H9 (cell line): Measurements from ENCODE around the gene NSD1. TPM values are rescaled to one million over a fixed set of nuclear protein-coding genes. Genes with fewer than 3 reads are reported as not detected.
A peak's percentile ranks its signal among the peaks of the same experiment; 100 is the strongest.

Experiments
- DNase-seq: peaks from one replicate; pipeline ENCODE4 v3.0.0-alpha.2; 2017
- H2AFZ ChIP-seq: one replicate; pipeline ENCODE4 v1.6.1; 2013; ENCODE audit warnings: mild to moderate bottlenecking, low read length, control low read depth, moderate library complexity
- H2AK5ac ChIP-seq: 2 replicates; pipeline ENCODE4 v1.6.1; 2013; ENCODE audit warnings: low read length, control low read depth, mixed read lengths; ENCODE audit not compliant: insufficient read length
- H2BK120ac ChIP-seq: one replicate; pipeline ENCODE4 v1.6.1; 2013; ENCODE audit warnings: low read depth, mild to moderate bottlenecking, low read length, control low read depth, inconsistent platforms; ENCODE audit not compliant: poor library complexity, severe bottlenecking
- H2BK12ac ChIP-seq: 2 replicates; pipeline ENCODE4 v1.6.1; 2013; ENCODE audit warnings: low read length, control low read depth, mixed read lengths, low read depth; ENCODE audit not compliant: insufficient read length
- H2BK15ac ChIP-seq: 2 replicates; pipeline ENCODE4 v1.6.1; 2013; ENCODE audit warnings: low read depth, low read length, control low read depth
- H2BK20ac ChIP-seq: one replicate; pipeline ENCODE4 v1.6.1; 2013; ENCODE audit warnings: low read depth, mild to moderate bottlenecking, low read length, control low read depth, inconsistent platforms; ENCODE audit not compliant: poor library complexity, severe bottlenecking
- H2BK5ac ChIP-seq: 2 replicates; pipeline ENCODE4 v1.6.1; 2013; ENCODE audit warnings: low read length, control low read depth, mixed read lengths; ENCODE audit not compliant: insufficient read length
- H3K14ac ChIP-seq: 2 replicates; pipeline ENCODE4 v1.6.1; 2013; ENCODE audit warnings: low read length, control low read depth; ENCODE audit not compliant: insufficient read depth
- H3K18ac ChIP-seq: 2 replicates; pipeline ENCODE4 v1.6.1; 2013; ENCODE audit warnings: low read depth, mild to moderate bottlenecking, mixed read lengths, low read length, control low read depth; ENCODE audit not compliant: insufficient read length
- H3K23ac ChIP-seq: 2 replicates; pipeline ENCODE4 v1.6.1; 2013; ENCODE audit warnings: low read length, control low read depth, mixed read lengths, low read depth; ENCODE audit not compliant: insufficient read length
- H3K23me2 ChIP-seq: 2 replicates; pipeline ENCODE4 v1.6.1; 2013; ENCODE audit warnings: low read depth, mild to moderate bottlenecking, mixed read lengths, low read length, control low read depth; ENCODE audit not compliant: insufficient read length, poor library complexity, severe bottlenecking
- H3K27ac ChIP-seq: 2 replicates; pipeline ENCODE4 v1.5.1; 2013; ENCODE audit warnings: low read length, control low read depth, mixed read lengths, low read depth; ENCODE audit not compliant: insufficient read length
- H3K27me3 ChIP-seq: 2 replicates; pipeline ENCODE4 v1.6.1; 2013; ENCODE audit warnings: low read length, control low read depth, inconsistent platforms; ENCODE audit not compliant: insufficient read depth
- H3K4ac ChIP-seq: 2 replicates; pipeline ENCODE4 v1.6.1; 2013; ENCODE audit warnings: low read depth, mild to moderate bottlenecking, control low read depth, inconsistent platforms, low read length, moderate library complexity
- H3K4me1 ChIP-seq: 2 replicates; pipeline ENCODE4 v1.6.1; 2013; ENCODE audit warnings: low read length, control low read depth, inconsistent platforms; ENCODE audit not compliant: insufficient read depth
- H3K4me2 ChIP-seq: 2 replicates; pipeline ENCODE4 v1.6.1; 2013; ENCODE audit warnings: low read length, control low read depth, mixed read lengths; ENCODE audit not compliant: insufficient read length, insufficient read depth
- H3K56ac ChIP-seq: 2 replicates; pipeline ENCODE4 v1.6.1; 2013; ENCODE audit warnings: low read depth, mild to moderate bottlenecking, mixed read lengths, low read length, control low read depth; ENCODE audit not compliant: insufficient read length
- H3K79me1 ChIP-seq: 2 replicates; pipeline ENCODE4 v1.6.1; 2013; ENCODE audit warnings: low read depth, mild to moderate bottlenecking, moderate library complexity, low read length, control low read depth, inconsistent platforms; ENCODE audit not compliant: insufficient read depth, poor library complexity, severe bottlenecking
- H3K79me2 ChIP-seq: 2 replicates; pipeline ENCODE4 v1.6.1; 2013; ENCODE audit warnings: low read length, control low read depth, inconsistent platforms; ENCODE audit not compliant: insufficient read depth
- H3K9ac ChIP-seq: 2 replicates; pipeline ENCODE4 v1.6.1; 2013; ENCODE audit warnings: low read length, control low read depth, mixed read lengths; ENCODE audit not compliant: insufficient read length; ENCODE audit errors: extremely low read depth
- H3K9me3 ChIP-seq: one replicate; pipeline ENCODE4 v1.6.1; 2013; ENCODE audit warnings: low read depth, low read length, inconsistent platforms; ENCODE audit not compliant: control insufficient read depth
- H3T11ph ChIP-seq: one replicate; pipeline ENCODE4 v1.6.1; 2013; ENCODE audit warnings: mild to moderate bottlenecking, low read length, control low read depth, inconsistent platforms
- H4K20me1 ChIP-seq: one replicate; pipeline ENCODE4 v1.6.1; 2013; ENCODE audit not compliant: control insufficient read depth, insufficient read length, insufficient read depth
- H4K5ac ChIP-seq: 2 replicates; pipeline ENCODE4 v1.6.1; 2013; ENCODE audit warnings: low read depth, mild to moderate bottlenecking, mixed read lengths, low read length, control low read depth; ENCODE audit not compliant: insufficient read length
- H4K8ac ChIP-seq: replicated peaks from 2 replicates; pipeline ENCODE4 v1.6.1; 2013; ENCODE audit warnings: low read length, control low read depth, mixed read lengths, low read depth; ENCODE audit not compliant: insufficient read length
- H4K91ac ChIP-seq: 2 replicates; pipeline ENCODE4 v1.6.1; 2013; ENCODE audit warnings: low read depth, mild to moderate bottlenecking, moderate library complexity, mixed read lengths, low read length, control low read depth; ENCODE audit not compliant: insufficient read length
- H3K27ac Mint-ChIP-seq, 3 experiments: 2 replicates in 2 of 3; 3 replicates in 1 of 3; pipeline ENCODE4 v1.8.0; 2020 to 2021; ENCODE audit warnings: mixed read lengths in 3 of 3, mild to moderate bottlenecking in 1 of 3, moderate library complexity in 1 of 3
- H3K27me3 Mint-ChIP-seq: 2 replicates; pipeline ENCODE4 v1.8.0; 2021; ENCODE audit warnings: low read depth, mild to moderate bottlenecking, moderate library complexity, mixed read lengths
- H3K36me3 Mint-ChIP-seq, 3 experiments: 2 replicates in 2 of 3; 3 replicates in 1 of 3; pipeline ENCODE4 v1.8.0; 2020 to 2021; ENCODE audit warnings: low read depth in 3 of 3, mixed read lengths in 3 of 3; ENCODE audit not compliant: insufficient read depth in 1 of 3
- H3K4me1 Mint-ChIP-seq, 2 experiments: 2 replicates each; pipeline ENCODE4 v1.8.0; 2020; ENCODE audit warnings: mixed read lengths in 2 of 2
- H3K4me3 Mint-ChIP-seq, 2 experiments: 2 replicates in 1 of 2; 3 replicates in 1 of 2; pipeline ENCODE4 v1.8.0; 2020 to 2021; ENCODE audit warnings: mild to moderate bottlenecking in 2 of 2, mixed read lengths in 2 of 2, moderate library complexity in 1 of 2
- H3K9me3 Mint-ChIP-seq, 2 experiments: 2 replicates in 1 of 2; 3 replicates in 1 of 2; pipeline ENCODE4 v1.8.0; 2020; ENCODE audit warnings: mild to moderate bottlenecking in 2 of 2, mixed read lengths in 2 of 2, moderate library complexity in 1 of 2
- WGBS: extraction: QIAGEN DNeasy Blood & Tissue Kit; methylation state at CpG from one replicate; pipeline ENCODE4 v1.1.7; 2013; ENCODE audit warnings: missing lambda C conversion rate, low lambda C conversion rate, mixed read lengths; ENCODE audit not compliant: insufficient read length; ENCODE audit errors: extremely low coverage; 5-methylcytosine and 5-hydroxymethylcytosine counted together
- total RNA-seq: library from RNA; stranded (reverse); gene quantifications from 2 replicates; pipeline ENCODE4 v1.2.1, GENCODE V29; 2021
- TF ChIP-seq, protein P1 (sequence below): fragments of 200-600 bp; sonication (generic); conservative IDR thresholded peaks from 3 replicates; pipeline ENCODE4 v1.8.0; 2021; ENCODE audit warnings: antibody characterized with exemption, mild to moderate bottlenecking

NSD1 gene
- total RNA-seq, 1 experiment from 2014 or later = 213 TPM

DNA sequence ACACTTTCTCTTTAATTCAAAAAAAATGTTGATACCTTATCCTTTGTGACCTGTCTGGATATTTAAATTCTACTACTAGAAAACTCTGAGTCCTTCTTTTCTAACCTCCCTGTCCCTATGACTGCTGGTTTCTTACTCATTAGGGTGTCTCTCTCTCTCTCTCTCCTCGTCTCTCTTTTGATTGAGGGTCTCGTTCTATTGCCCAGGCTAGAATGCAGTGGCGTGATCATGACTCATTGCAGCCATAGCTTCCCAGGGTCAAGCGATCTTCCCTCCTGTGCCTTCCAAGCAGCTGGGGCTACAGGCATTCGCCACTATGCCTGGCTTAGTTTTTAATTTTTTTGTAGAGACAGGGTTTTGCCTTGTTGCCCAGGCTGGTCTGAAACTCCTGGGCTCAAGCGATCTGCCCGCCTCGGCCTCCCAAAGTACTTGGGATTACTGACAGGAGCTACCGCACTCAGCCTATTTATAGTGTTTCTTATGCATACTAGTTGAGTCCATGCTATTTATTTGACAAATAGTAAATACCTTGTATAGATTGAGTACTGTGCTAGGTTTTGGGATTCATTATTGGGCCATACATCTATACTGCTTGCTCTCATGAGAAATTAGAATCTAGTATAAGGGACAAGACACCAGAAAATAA is 61.9 kb downstream of the NSD1 start:
- H2AK5ac ChIP-seq = no peak overlapping the region
- H2BK120ac ChIP-seq = no peak overlapping the region
- WGBS = no CpG with 5 or more reads among the region's 9 CpGs
- no peak overlapping the region for H3K4me3 Mint-ChIP-seq
- no peak overlapping the region for H2BK12ac ChIP-seq
- H4K5ac ChIP-seq = no peak overlapping the region
- H3K79me2 ChIP-seq = peaks cover 2% of the 10 kb centered on the region; the same call in 1 of the 2 replicates
- H3K27me3 Mint-ChIP-seq = no peaks in the 10 kb centered on the region
- TF ChIP-seq, protein P1, sequence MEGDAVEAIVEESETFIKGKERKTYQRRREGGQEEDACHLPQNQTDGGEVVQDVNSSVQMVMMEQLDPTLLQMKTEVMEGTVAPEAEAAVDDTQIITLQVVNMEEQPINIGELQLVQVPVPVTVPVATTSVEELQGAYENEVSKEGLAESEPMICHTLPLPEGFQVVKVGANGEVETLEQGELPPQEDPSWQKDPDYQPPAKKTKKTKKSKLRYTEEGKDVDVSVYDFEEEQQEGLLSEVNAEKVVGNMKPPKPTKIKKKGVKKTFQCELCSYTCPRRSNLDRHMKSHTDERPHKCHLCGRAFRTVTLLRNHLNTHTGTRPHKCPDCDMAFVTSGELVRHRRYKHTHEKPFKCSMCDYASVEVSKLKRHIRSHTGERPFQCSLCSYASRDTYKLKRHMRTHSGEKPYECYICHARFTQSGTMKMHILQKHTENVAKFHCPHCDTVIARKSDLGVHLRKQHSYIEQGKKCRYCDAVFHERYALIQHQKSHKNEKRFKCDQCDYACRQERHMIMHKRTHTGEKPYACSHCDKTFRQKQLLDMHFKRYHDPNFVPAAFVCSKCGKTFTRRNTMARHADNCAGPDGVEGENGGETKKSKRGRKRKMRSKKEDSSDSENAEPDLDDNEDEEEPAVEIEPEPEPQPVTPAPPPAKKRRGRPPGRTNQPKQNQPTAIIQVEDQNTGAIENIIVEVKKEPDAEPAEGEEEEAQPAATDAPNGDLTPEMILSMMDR = no peak
- H3K56ac ChIP-seq = no peak overlapping the region
- no peak overlapping the region for H2BK20ac ChIP-seq
- no peak for DNase-seq
- no peak overlapping the region for H4K91ac ChIP-seq
- no peaks in the 10 kb centered on the region for H4K20me1 ChIP-seq
- no peak overlapping the region for H2BK5ac ChIP-seq
- no peak overlapping the region for H3K9ac ChIP-seq
- peak overlapping the region in 2 of 3 experiments; percentile 3 to 56; a peak in 3 of 7 replicates for H3K27ac Mint-ChIP-seq
- H3K79me1 ChIP-seq = peaks cover 4% of the 10 kb centered on the region
- no peak overlapping the region for H3K23ac ChIP-seq
- H3K9me3 Mint-ChIP-seq = no peaks in the 10 kb centered on the region
- no peak overlapping the region for H3K27ac ChIP-seq
- no peak overlapping the region for H3T11ph ChIP-seq
- H4K8ac ChIP-seq = no peak overlapping the region
- no peak overlapping the region for H2BK15ac ChIP-seq
- no peak overlapping the region for H3K4ac ChIP-seq
- no peaks in the 10 kb centered on the region for H3K4me1 Mint-ChIP-seq
- H3K27me3 ChIP-seq = no peaks in the 10 kb centered on the region
- no peaks in the 10 kb centered on the region for H3K23me2 ChIP-seq
- H3K36me3 Mint-ChIP-seq = peaks cover 23 to 77% (median 71%) of the 10 kb centered on the region in 3 experiments; a peak in 6 of 7 replicates
- no peak overlapping the region for H3K4me2 ChIP-seq
- no peak overlapping the region for H3K14ac ChIP-seq
- H2AFZ ChIP-seq = no peak overlapping the region
- H3K9me3 ChIP-seq = no peaks in the 10 kb centered on the region
- H3K4me1 ChIP-seq = no peaks in the 10 kb centered on the region
- H3K18ac ChIP-seq = no peak overlapping the region
